Mucosa of descending colon (tissue), 3 donors: ENCODE measurements around the gene PPFIA1. TPM values are rescaled to one million over a fixed set of nuclear protein-coding genes. Genes with fewer than 3 reads are reported as not detected.

Experiments
- ATAC-seq: fragments of 200-7000 bp; cut with Tn5 transposase; one replicate; pipeline ENCODE4 v1.9.1; 2020; ENCODE audit warnings: mild to moderate bottlenecking, moderate library complexity
- DNase-seq, 3 donors: peaks; one replicate each; pipeline ENCODE4 v3.0.0-alpha.2; 2020
- H3K36me3 ChIP-seq: fragments of 200-600 bp; one replicate; pipeline ENCODE4 v1.8.0; 2021; ENCODE audit warnings: low read depth, mild to moderate bottlenecking
- H3K4me1 ChIP-seq: fragments of 200-600 bp; one replicate; pipeline ENCODE4 v1.8.0; 2021; ENCODE audit warnings: low read depth, mild to moderate bottlenecking
- H3K4me3 ChIP-seq: fragments of 200-600 bp; one replicate; pipeline ENCODE4 v1.8.0; 2021; ENCODE audit warnings: mild to moderate bottlenecking
- H3K9me3 ChIP-seq: fragments of 200-600 bp; one replicate; pipeline ENCODE4 v1.8.0; 2021; ENCODE audit warnings: mild to moderate bottlenecking
- intact Hi-C, 2 donors: fragments of 100-400 bp; cut with DNase I in 1 of 2; cut with micrococcal nuclease in 1 of 2; formaldehyde crosslinking; loops; one replicate each; pipeline versions ENCODE4 v1.11.0 to v1.11.1; 2022; cut with DNase I, micrococcal nuclease
- total RNA-seq, 3 donors: library from RNA; stranded (reverse); fragmentation: NEBNext Ultra II Directional in 2 of 3; extraction: Animal tissue kit (Norgen Biotek cat#: 25700) in 2 of 3; gene quantifications; one replicate each; pipeline versions ENCODE4 v1.2.1 to v1.2.4, GENCODE V29; 2021 to 2023
- TF ChIP-seq, protein P1 (sequence below): fragments of 200-600 bp; IDR thresholded peaks from one replicate; pipeline ENCODE4 v1.8.0; 2022; ENCODE audit warnings: antibody characterized with exemption, mild to moderate bottlenecking
- donor health status: DM: no; HTN: no; CAD: no; lungs with moderate emphysema.
- donor health status: DM: no; HTN: no; CAD: no.
- donor health status: DM: no; HTN: yes; CAD: no.

PPFIA1 gene
- total RNA-seq, 3 donors from 2014 or later: 58.5 to 65.7 (median 65.0) TPM

DNA sequence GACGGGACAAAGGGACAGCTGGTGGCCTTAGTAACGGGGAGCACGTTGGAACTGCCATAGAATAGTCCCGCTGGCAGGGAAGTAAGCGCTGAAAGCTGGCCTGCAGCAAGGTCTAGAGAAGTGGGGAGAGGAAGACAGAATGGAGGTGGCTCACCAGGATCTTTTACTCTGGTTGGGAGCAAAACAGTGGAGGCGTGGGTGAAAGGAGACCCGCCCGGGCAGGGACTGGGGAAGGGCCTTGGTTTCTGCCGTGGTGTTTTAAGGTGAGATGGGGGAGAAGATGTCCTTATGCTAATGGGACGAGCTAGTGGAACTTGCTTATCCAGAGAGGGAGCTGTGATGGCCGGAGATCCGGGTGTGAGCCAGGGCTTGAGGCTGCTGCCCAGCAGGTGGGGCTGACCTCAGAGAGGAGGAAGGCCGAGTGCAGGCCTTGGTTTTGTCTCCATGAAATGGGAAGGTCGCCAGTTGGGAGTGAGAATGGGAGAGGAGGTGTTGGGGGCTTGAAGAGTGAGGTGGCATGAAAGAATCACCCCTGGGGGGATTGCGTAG lies 71.5 kb downstream of the PPFIA1 start:
- ATAC-seq: no peak
- Histone ChIP-seq H3K9me3 (no peaks in the 10 kb centered on the region), H3K4me3 (no peak overlapping the region), H3K4me1 (no peaks in the 10 kb centered on the region), H3K36me3 (peaks cover 4% of the 10 kb centered on the region)
- DNase-seq: no peak
- TF ChIP-seq, protein P1, sequence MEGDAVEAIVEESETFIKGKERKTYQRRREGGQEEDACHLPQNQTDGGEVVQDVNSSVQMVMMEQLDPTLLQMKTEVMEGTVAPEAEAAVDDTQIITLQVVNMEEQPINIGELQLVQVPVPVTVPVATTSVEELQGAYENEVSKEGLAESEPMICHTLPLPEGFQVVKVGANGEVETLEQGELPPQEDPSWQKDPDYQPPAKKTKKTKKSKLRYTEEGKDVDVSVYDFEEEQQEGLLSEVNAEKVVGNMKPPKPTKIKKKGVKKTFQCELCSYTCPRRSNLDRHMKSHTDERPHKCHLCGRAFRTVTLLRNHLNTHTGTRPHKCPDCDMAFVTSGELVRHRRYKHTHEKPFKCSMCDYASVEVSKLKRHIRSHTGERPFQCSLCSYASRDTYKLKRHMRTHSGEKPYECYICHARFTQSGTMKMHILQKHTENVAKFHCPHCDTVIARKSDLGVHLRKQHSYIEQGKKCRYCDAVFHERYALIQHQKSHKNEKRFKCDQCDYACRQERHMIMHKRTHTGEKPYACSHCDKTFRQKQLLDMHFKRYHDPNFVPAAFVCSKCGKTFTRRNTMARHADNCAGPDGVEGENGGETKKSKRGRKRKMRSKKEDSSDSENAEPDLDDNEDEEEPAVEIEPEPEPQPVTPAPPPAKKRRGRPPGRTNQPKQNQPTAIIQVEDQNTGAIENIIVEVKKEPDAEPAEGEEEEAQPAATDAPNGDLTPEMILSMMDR: no peak
- intact Hi-C loops: no loop called here

DNA sequence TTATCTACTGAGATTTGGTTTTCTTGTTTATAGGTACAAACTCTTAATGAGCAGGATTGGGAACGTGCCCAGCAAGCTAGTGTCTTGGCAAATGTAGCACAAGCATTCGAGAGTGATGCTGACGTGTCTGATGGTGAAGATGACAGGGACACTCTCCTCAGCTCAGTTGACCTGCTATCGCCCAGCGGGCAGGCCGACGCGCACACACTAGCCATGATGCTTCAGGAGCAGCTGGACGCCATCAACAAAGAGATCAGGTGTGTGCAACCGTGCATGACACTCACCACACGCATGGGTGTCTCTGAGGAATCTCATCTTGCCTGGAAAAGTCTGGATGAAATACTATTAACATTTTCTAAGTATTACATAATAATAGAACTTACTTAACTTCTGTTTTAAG lies 73.1 kb downstream of the PPFIA1 start:
- H3K9me3 ChIP-seq: no peaks in the 10 kb centered on the region

DNA sequence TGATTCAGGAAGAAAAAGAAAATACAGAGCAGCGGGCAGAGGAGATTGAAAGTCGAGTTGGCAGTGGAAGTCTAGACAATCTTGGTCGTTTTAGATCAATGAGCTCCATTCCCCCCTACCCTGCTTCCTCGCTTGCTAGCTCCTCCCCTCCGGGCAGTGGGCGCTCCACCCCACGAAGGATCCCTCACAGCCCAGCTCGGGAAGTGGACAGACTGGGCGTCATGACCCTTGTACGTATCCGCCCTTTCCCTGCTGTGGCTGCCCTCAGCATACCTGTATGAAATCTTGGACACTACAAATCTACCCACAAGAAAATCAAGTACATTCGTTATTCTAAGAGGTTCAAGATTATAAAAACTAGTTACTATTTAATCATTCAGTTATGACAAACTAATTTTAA lies 77.7 kb downstream of the PPFIA1 start:
- Histone ChIP-seq H3K9me3 (no peaks in the 10 kb centered on the region), H3K36me3 (no peaks in the 10 kb centered on the region), H3K4me1 (no peaks in the 10 kb centered on the region), H3K4me3 (no peak overlapping the region)
- TF ChIP-seq, protein P1: no peak
- no peak for DNase-seq
- intact Hi-C loops: no loop called here
- ATAC-seq: no peak

More for the DNA sequence above, 73.1 kb downstream of the PPFIA1 start:
- DNase-seq: no peak
- intact Hi-C loops: no loop called here
- no peak overlapping the region for H3K4me3 ChIP-seq
- H3K4me1 ChIP-seq: no peaks in the 10 kb centered on the region
- TF ChIP-seq, protein P1: no peak
- H3K36me3 ChIP-seq: no peaks in the 10 kb centered on the region
- no peak for ATAC-seq

DNA sequence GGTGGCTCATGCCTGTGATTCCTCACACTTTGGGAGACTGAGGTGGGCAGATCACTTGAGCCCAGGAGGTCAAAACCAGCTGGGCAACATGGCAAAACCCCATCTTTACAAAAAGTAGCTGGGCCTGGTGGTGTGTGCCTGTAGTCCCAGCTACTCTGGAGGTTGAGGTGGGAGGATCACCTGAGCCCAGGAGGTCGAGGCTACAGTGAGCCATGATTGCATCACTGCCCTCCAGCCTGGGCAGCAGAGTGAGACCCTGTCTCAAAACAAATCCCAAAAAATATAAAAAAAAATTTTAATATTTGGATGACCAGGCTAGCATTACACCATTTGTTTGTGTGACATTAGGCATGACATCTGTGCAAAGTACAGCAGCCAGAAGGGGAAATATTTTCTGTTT lies 78.1 kb downstream of the PPFIA1 start:
- TF ChIP-seq, protein P1: no peak
- intact Hi-C loops: no loop called here
- ATAC-seq (no peak), DNase-seq (no peak)
- no peak overlapping the region for H3K4me3 ChIP-seq
- no peaks in the 10 kb centered on the region for H3K36me3 ChIP-seq
- H3K9me3 ChIP-seq: no peaks in the 10 kb centered on the region
- H3K4me1 ChIP-seq: no peaks in the 10 kb centered on the region

DNA sequence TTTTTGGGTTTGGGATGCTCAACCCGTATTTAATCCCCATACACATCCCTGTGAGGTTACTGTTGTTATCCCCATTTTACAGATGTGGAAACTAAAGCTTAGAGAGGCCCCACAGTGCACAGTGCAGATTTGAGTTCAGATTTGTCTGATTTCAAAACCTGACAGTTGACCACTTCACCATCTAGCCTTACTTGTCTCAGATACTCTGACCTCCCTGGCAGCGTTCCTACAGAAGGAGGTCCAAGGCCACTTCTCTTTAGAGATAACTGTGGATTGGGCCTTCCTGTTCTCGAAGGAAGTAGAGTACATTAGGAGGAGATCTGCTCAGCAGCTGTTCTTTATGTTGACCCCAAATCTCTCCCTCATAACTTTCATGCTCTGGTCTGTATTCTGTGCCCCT lies 81.2 kb downstream of the PPFIA1 start:
- no peaks in the 10 kb centered on the region for H3K4me1 ChIP-seq
- TF ChIP-seq, protein P1: no peak
- no peak for DNase-seq
- intact Hi-C loops: no loop called here
- no peak overlapping the region for H3K4me3 ChIP-seq
- no peak for ATAC-seq
- H3K36me3 ChIP-seq: no peaks in the 10 kb centered on the region
- H3K9me3 ChIP-seq: no peaks in the 10 kb centered on the region

DNA sequence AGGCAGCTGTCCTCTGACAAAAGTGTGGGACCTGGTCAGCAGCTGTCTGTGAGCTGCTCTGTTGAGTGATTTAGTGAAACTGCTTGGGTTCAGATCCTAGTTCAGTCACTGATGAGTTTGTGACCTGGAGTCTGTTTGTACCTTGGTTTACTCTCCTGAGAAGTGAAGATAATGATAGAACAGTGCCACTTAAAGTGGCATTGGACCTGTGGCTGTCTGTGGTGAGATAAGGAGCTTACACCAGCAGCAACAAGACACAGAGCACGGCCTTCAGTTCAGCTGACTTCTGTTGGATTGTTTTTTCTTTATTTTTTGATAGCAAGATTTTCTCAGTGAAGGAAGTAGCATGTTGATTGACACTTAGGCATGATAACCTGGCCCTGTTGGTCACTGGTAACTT lies 81.6 kb downstream of the PPFIA1 start:
- Histone ChIP-seq H3K9me3 (no peaks in the 10 kb centered on the region), H3K4me3 (no peak overlapping the region), H3K36me3 (no peaks in the 10 kb centered on the region), H3K4me1 (no peaks in the 10 kb centered on the region)
- ATAC-seq (no peak), DNase-seq (no peak)
- intact Hi-C loops: no loop called here
- TF ChIP-seq, protein P1: no peak
